Measurements from ENCODE around the gene MYH9.

- TF ChIP-seq, protein P1, sequence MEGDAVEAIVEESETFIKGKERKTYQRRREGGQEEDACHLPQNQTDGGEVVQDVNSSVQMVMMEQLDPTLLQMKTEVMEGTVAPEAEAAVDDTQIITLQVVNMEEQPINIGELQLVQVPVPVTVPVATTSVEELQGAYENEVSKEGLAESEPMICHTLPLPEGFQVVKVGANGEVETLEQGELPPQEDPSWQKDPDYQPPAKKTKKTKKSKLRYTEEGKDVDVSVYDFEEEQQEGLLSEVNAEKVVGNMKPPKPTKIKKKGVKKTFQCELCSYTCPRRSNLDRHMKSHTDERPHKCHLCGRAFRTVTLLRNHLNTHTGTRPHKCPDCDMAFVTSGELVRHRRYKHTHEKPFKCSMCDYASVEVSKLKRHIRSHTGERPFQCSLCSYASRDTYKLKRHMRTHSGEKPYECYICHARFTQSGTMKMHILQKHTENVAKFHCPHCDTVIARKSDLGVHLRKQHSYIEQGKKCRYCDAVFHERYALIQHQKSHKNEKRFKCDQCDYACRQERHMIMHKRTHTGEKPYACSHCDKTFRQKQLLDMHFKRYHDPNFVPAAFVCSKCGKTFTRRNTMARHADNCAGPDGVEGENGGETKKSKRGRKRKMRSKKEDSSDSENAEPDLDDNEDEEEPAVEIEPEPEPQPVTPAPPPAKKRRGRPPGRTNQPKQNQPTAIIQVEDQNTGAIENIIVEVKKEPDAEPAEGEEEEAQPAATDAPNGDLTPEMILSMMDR (IDR thresholded peaks at IDR 0.05) = no peak
- TF ChIP-seq POLR2A (IDR thresholded peaks at IDR 0.05) = no peak
These were observed 39.0 kb downstream of the MYH9 start for GRCh38 chr22:36348760-36349159.
